GM21723 (cell line): ENCODE data around the gene USP6NL.
A peak's percentile ranks its signal among the peaks of the same experiment; 100 is the strongest.
"Not testable (repeated sequence)": the region's sequence is repeated elsewhere in the genome, so short reads cannot be mapped to it uniquely, and the experiment has no call there.

Source experiments
- ATAC-seq: cut with Tn5 transposase; IDR thresholded peaks from one replicate; pipeline ENCODE4 v1.9.1; 2021; ENCODE audit warnings: mild to moderate bottlenecking, moderate library complexity; ENCODE audit not compliant: unreplicated experiment

The USP6NL gene

DNA sequence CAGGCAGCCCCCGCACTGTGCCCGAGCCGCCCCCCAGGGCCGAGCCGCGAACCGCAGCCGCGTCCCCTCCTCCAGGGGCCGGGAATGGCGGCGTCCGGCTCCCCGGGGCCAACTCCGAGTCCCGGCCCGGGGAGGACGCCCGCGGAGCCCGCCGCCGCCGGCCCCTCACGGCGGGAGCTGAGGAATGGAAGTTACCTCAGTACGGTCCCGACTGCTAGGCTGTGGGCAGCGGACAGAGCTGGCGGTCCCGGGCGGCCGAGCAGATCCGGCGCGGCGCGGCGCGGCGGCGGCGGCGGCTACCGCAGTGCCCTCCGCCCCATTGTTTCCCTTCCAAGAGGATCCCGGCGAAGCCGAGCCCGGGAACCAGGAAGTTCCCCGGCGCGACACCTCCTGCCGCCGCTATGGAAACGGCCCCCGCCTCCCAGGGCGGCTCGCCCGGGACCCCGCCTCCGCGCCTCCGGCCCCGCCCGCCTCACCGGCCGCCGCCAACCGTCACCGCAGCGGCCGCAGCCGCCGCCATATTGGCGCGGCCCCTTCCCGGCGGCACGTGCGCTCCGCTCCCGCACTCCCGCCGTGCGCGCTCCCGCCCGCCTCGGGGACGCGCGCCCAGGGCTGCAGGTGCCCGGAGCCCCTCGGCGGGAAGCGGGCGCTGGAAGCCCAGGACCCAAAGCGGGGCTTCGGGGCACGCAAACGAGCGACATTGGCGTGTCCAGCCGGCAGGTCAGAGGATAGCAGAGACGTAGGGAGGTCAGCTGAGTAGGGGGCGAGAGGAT is at the start of gene USP6NL:
Gene USP6NL, minus strand, starts transcription at position 403 of the 773 bp plus-strand sequence. CDS start 14,016 bp downstream, outside the sequence.
- ATAC-seq = peak; percentile 59

GRCh38 chr10:11658801-11659368 is 47.4 kb upstream of the USP6NL start:
- ATAC-seq = no peak

DNA sequence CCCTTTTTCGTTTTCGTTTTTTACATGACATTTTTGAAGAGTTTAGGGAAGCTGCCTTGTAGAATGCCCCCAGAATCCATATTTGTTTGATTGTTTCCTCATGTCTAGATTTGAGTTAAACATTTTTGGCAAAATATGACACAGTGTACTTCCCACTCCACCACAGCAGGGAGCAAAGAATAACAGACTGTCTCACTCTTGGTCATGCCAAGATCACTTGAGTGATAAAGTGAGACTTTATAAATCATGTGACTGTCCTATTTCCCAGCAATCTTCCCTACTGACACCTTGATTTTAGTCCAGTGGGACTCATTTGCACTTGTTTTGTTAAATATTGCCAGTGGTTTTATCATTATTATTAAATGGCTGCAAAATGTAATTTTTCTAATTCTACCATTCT is 44.4 kb upstream of the USP6NL start:
- ATAC-seq = no peak

GRCh38 chr10:11654659-11655058 is 43.2 kb upstream of the USP6NL start:
- ATAC-seq = no peak

DNA sequence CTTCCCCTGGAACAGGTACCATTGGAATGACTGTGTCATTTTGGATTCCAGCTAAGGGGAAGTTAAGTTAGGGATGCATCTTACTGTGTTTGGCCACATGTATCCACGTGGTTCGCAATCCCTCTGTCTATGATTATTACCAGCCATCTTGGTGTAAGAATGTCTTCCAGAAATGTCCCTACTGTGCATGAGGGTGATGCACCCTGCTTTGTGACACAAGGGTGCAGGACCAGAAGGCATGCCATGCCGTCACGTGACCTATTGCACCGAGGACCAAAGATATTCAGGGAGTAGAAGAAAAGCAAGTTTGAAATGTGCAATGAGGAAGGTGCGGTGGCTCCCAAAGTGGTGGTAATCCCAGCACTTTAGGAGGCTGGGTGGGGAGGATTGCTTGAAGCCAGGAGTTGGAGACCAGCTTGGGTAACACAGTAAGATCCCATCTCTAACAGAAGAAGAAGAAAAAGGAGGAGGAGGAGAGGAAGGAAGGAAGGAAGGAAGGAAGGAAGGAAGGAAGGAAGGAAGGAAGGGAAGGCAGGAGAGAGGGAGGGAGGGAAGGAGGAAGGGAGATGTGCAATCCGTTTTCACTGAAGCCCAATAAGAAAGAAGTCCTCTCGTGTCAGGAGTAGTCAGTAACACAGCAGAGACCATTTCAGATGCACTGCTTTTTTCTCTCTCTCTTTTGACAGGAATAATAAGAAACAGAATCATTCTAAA is 42.5 kb upstream of the USP6NL start:
- ATAC-seq = no peak

DNA sequence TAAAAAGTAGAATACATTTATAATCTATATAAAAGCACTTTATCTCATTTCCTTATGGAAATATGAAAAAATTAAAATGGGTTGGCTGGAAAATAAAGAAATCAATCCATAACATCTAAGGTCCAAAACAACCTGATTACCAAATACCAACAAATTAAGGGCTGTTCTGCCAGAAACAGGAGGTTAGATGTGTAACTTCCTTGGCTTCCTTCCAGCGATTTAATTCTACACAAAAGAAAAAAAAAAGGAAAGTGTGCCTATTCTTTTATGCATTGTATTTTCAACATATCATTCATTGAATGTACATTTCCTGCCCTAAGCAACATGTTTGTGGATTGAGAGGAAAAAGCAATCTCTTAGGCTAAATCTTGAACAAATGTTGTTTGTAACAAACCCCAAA is 36.2 kb upstream of the USP6NL start:
- no peak for ATAC-seq

DNA sequence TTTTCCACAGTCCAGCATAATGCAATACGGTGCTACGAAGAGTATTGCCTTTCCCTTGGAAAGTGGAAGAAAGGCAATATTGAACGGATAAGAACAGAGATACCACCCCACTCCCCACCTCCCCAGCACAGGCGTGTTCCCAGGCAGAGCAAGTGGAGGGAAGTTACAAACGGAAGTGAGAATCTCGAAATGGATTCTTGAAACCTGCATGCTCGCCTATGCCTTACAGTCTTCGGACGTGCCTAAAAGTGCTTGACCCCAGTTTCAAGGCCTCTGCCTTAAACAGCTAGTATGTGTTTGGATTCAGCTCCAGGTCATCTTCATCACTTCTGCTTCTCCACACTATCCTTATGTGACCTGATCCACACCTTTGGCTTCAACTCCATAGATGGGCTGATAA is 35.0 kb upstream of the USP6NL start:
- no peak for ATAC-seq

- no peak for ATAC-seq
Observed at GRCh38 chr10:11643039-11643438, 31.6 kb upstream of the USP6NL start.

GRCh38 chr10:11642566-11642965 is 31.1 kb upstream of the USP6NL start:
- ATAC-seq = no peak

GRCh38 chr10:11639849-11640764 is 28.7 kb upstream of the USP6NL start:
- ATAC-seq = no peak

DNA sequence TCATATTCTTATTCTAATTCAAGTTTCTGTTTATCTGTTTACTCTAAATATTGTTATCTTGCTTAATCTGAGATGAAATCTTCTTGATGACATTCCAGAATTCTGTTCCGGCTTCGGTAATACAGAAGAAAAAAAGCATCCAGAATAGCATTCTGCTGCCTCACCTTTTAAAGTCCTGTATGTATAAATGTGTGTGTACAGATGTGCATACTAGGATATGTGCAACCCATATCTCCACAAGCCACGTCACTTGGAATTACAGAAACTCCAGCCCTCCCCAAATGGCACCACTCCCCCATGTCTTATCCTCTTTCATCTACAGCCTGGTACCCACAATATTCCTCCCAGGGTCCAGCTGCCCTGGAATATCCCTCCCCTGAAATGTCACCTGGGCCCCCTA is 27.9 kb upstream of the USP6NL start:
- no peak for ATAC-seq

DNA sequence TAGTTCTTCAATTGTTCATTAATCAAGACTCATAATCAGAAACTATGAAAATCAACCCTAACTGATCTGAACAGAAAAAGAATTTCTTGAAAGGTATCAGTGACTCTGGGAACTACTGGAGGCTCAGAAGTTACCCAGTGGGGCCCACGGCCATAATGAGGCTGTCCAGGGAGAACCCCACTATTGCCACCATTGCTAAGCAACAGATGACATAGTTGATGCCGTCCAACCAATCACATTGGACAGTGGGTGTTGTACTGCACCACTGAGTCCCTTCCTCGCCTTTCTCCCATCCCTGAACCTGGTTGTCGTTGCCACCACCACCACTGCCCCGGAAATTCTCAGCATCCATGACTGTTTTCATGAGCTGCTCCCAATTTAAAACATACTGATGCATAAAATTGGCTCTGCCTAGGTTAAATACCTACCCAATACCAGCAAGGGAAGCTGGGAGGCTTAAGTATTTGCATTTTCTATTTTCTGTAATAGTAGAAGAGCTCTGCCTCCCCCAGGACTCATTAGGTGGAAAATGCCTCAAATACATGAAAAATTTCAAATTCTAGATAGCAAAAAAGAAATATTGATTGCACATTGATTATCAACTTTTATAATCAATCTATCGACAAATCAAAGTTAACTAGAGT is 26.7 kb upstream of the USP6NL start:
- peak; percentile 95 for ATAC-seq

GRCh38 chr10:11636697-11637303 is 25.4 kb upstream of the USP6NL start:
- ATAC-seq = no peak

- ATAC-seq = peak; percentile 98
Observed at GRCh38 chr10:11631890-11632587, 20.6 kb upstream of the USP6NL start.

- ATAC-seq = no peak
Observed at GRCh38 chr10:11631291-11631690, 19.8 kb upstream of the USP6NL start.

DNA sequence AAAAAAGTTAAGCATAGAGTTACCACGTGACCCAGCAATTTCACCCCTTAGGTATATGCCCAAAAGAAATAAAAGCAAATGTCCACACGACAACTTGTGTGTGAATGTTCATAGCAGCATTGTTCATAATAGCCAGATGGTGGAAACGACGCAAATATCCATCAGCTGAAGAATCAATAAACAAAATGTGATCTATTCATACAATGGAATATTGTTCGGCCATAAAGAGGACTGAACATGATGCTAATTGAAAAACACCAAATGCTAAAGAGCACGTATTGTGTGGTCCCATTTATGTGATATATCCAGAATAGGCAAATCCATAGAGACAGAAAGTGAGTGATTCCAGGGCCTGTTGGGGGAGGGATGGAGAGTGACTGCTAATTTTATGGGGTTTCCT is 18.3 kb upstream of the USP6NL start:
- no peak for ATAC-seq

DNA sequence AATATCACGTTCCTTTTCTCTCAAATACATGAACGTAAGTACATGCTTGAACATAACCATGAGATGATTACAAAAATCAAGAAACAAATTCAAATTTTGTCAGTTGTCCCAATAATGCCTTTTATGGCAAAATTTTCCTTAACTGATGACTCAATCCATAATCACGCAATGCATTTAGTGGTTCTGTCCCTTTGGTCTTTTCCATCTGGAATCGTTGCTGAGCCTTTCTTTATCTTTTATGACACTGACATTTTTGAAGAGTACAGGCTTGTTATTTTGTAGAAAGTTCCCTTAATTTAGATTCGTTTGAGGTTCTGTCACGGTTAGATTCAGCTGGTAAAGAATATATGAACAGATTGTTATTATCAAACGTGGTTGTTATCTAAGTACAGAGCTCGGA is 16.5 kb upstream of the USP6NL start:
- not testable (repeated sequence) for ATAC-seq

GRCh38 chr10:11626071-11626470 is 14.6 kb upstream of the USP6NL start:
- no peak for ATAC-seq

- ATAC-seq = peak; percentile 88
Observed at GRCh38 chr10:11625019-11625735, 13.7 kb upstream of the USP6NL start.
